Gastroesophageal sphincter (tissue), 4 donors: Measurements from ENCODE around the gene NEU4. TPM values are rescaled to one million over a fixed set of nuclear protein-coding genes. Genes with fewer than 3 reads are reported as not detected.
"Not testable (repeated sequence)": the region's sequence is repeated elsewhere in the genome, so short reads cannot be mapped to it uniquely, and the experiment has no call there.

ENCODE experiments used
- ATAC-seq: fragments of 150-250 bp; one replicate; pipeline ENCODE4 v1.9.1; 2016; ENCODE audit warnings: mild to moderate bottlenecking, moderate library complexity
- H3K27ac ChIP-seq, 4 donors: fragments of 200-600 bp; sonication (generic) in 3 of 4; 1 replicate in 3 of 4; 2 replicates in 1 of 4; pipeline ENCODE4 v1.5.1; 2016 to 2019
- H3K27me3 ChIP-seq: fragments of 200-600 bp; sonication (generic); one replicate; pipeline ENCODE4 v1.5.1; 2019
- H3K36me3 ChIP-seq, 2 donors: fragments of 200-600 bp; sonication (generic); one replicate each; pipeline ENCODE4 v1.5.1; 2019; ENCODE audit warnings: control low read depth in 1 of 2
- H3K4me1 ChIP-seq, 3 donors: fragments of 200-600 bp; sonication (generic); 1 replicate in 2 of 3; 2 replicates in 1 of 3; pipeline ENCODE4 v1.5.1; 2016 to 2019; ENCODE audit warnings: control low read depth in 2 of 3
- H3K4me3 ChIP-seq, 2 donors: fragments of 200-600 bp; sonication (generic); one replicate each; pipeline ENCODE4 v1.5.1; 2019; ENCODE audit warnings: mild to moderate bottlenecking in 1 of 2, moderate library complexity in 1 of 2
- H3K9me3 ChIP-seq, 3 donors: fragments of 200-600 bp; sonication (generic); one replicate each; pipeline ENCODE4 v1.5.1; 2017 to 2019; ENCODE audit warnings: control low read depth in 2 of 3
- EP300 ChIP-seq: sonication (generic); formaldehyde crosslinking; IDR thresholded peaks from one replicate; pipeline ENCODE4 v1.6.1; 2017; ENCODE audit warnings: antibody characterized with exemption, mild to moderate bottlenecking
- POLR2A ChIP-seq, 2 donors: fragments of 450-650 bp; IDR thresholded peaks; one replicate each; pipeline ENCODE4 v1.6.1; 2017; ENCODE audit warnings: antibody characterized with exemption in 2 of 2, mild to moderate bottlenecking in 2 of 2, moderate library complexity in 1 of 2
- POLR2AphosphoS5 ChIP-seq: sonication (generic); formaldehyde crosslinking; IDR thresholded peaks from one replicate; pipeline ENCODE4 v1.6.1; 2017; ENCODE audit warnings: antibody characterized with exemption
- WGBS, 2 donors: methylation state at CpG; one replicate each; pipeline ENCODE4 v1.1.5; 2018; ENCODE audit warnings: low coverage in 1 of 2; 5-methylcytosine and 5-hydroxymethylcytosine counted together
- total RNA-seq, 4 donors: library from RNA; depleted of rRNA; stranded (reverse); fragments of >200 nt; gene quantifications; one replicate each; pipeline ENCODE4 v1.1.0, GENCODE V29; 2016
- TF ChIP-seq, protein P1 (sequence below), 4 experiments: fragments of 200-600 bp in 2 of 4; fragments of 450-650 bp in 2 of 4; sonication (generic) in 1 of 4; IDR thresholded peaks; one replicate each; pipeline ENCODE4 v1.5.1; 2017 to 2019; ENCODE audit warnings: antibody characterized with exemption in 4 of 4, mild to moderate bottlenecking in 2 of 4, moderate library complexity in 2 of 4

Gene NEU4, protein sequence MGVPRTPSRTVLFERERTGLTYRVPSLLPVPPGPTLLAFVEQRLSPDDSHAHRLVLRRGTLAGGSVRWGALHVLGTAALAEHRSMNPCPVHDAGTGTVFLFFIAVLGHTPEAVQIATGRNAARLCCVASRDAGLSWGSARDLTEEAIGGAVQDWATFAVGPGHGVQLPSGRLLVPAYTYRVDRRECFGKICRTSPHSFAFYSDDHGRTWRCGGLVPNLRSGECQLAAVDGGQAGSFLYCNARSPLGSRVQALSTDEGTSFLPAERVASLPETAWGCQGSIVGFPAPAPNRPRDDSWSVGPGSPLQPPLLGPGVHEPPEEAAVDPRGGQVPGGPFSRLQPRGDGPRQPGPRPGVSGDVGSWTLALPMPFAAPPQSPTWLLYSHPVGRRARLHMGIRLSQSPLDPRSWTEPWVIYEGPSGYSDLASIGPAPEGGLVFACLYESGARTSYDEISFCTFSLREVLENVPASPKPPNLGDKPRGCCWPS
- 1 to 10 TPM in 1 of 4 donors, under 1 TPM in 1, not detected in 2; 0.47 to 2.0 TPM for total RNA-seq

DNA sequence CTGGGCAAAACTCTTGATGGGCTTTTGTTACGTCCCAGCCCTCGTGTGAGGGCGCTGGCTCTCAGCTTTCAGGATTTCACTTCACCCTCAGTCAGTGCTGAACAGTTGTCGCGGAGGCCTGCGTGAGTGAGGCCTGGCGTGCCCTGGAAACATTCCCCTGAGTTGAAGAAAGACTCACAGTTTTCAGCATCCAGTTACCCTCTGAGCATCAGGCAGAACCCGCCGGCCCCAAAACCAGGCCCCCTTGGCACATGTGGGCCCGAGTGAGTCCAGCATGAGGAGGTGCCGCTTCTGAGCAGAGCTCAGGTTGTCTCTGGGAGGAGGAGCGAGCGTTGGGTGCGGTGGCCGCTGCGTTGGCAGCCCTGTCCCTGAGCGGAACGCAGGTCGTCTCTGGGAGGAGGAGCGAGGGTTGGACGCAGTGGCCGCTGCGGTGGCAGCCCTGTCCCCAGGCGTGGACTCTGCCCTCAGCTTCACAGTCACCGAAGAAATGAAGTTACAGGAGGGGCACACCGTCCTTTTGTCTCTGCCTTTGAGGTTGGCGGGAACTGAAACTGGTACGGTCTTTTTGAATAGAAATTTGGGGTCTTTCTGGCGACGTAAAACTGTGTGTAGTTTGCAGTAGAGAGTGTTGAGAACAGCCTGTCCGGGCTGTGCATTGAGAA lies at the start of gene NEU4:
NEU4 (plus strand) TSS at position 473 of the 662 bp plus-strand sequence. CDS start 5,292 bp downstream, outside the sequence.
- H3K36me3 ChIP-seq: no peaks in the 10 kb centered on the region
- WGBS, 2 donors: 73 to 88% methylated on average over 4 to 9 of the region's 31 CpGs
- no peaks in the 10 kb centered on the region for H3K9me3 ChIP-seq
- TF ChIP-seq POLR2A (IDR thresholded peaks at IDR 0.05): no peak
- TF ChIP-seq, protein P1, sequence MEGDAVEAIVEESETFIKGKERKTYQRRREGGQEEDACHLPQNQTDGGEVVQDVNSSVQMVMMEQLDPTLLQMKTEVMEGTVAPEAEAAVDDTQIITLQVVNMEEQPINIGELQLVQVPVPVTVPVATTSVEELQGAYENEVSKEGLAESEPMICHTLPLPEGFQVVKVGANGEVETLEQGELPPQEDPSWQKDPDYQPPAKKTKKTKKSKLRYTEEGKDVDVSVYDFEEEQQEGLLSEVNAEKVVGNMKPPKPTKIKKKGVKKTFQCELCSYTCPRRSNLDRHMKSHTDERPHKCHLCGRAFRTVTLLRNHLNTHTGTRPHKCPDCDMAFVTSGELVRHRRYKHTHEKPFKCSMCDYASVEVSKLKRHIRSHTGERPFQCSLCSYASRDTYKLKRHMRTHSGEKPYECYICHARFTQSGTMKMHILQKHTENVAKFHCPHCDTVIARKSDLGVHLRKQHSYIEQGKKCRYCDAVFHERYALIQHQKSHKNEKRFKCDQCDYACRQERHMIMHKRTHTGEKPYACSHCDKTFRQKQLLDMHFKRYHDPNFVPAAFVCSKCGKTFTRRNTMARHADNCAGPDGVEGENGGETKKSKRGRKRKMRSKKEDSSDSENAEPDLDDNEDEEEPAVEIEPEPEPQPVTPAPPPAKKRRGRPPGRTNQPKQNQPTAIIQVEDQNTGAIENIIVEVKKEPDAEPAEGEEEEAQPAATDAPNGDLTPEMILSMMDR (IDR thresholded peaks at IDR 0.05): no peak
- no peak for TF ChIP-seq POLR2AphosphoS5
- no peak for TF ChIP-seq EP300
- H3K4me1 ChIP-seq: peaks cover 0 to 12% (median 7%) of the 10 kb centered on the region in 3 donors
- peaks cover 32% of the 10 kb centered on the region for H3K27me3 ChIP-seq
- no peak for ATAC-seq
- H3K27ac ChIP-seq: no peak within 1 kb of the TSS
- no peak within 1 kb of the TSS for H3K4me3 ChIP-seq

DNA sequence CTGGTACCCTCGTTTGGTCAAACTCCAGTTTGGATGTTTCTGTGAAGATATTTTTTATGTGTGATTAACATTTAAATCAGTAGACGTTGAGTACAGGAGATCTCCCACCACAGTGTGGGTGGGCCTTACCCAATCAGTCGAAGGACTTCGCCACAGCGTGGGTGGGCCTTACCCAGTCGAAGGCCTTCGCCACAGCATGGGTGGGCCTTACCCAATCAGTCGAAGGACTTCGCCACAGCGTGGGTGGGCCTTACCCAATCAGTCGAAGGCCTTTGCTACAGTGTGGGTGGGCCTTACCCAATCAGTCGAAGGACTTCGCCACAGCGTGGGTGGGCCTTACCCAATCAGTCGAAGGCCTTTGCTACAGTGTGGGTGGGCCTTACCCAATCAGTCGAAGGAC lies 49.1 kb upstream of the NEU4 start:
- peaks cover 0 to 94% of the 10 kb centered on the region in 2 donors for H3K36me3 ChIP-seq
- H3K27me3 ChIP-seq, H3K9me3 ChIP-seq, H3K4me3 ChIP-seq, ATAC-seq, H3K27ac ChIP-seq, H3K4me1 ChIP-seq: not testable (repeated sequence)
- WGBS, 2 donors: 90 to 93% methylated on average over 4 to 6 of the region's 16 CpGs

DNA sequence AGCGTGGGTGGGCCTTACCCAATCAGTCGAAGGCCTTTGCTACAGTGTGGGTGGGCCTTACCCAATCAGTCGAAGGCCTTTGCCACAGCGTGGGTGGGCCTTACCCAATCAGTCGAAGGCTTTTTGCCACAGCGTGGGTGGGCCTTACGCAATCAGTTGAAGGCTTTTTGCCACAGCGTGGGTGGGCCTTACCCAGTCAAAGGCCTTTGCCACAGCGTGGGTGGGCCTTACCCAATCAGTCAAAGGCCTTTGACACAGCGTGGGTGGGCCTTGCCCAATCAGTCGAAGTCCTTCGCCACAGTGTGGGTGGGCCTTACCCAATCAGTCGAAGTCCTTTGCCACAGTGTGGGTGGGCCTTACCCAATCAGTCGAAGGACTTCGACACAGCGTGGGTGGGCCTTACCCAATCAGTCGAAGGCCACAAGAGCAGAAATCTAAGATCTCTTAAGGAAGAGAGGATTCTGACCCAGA lies 48.7 kb upstream of the NEU4 start:
- Histone ChIP-seq H3K36me3 (peaks cover 0 to 90% of the 10 kb centered on the region in 2 donors), H3K4me3 (no peak overlapping the region), H3K4me1 (no peaks in the 10 kb centered on the region), H3K27ac (no peak overlapping the region), H3K9me3 (no peaks in the 10 kb centered on the region), H3K27me3 (no peaks in the 10 kb centered on the region)
- 100% methylated on average over 1 of the region's 17 CpGs; no CpG with 5 or more reads in 1 of the 2 donors for WGBS, 2 donors
- no peak for ATAC-seq
- TF ChIP-seq POLR2AphosphoS5: no peak
- TF ChIP-seq, protein P1 (IDR thresholded peaks at IDR 0.05): no peak
- no peak for TF ChIP-seq EP300
- TF ChIP-seq POLR2A (IDR thresholded peaks at IDR 0.05): no peak

- TF ChIP-seq POLR2AphosphoS5: no peak
These were observed 46.6 kb upstream of the NEU4 start for GRCh38 chr2:241762321-241762932.

DNA sequence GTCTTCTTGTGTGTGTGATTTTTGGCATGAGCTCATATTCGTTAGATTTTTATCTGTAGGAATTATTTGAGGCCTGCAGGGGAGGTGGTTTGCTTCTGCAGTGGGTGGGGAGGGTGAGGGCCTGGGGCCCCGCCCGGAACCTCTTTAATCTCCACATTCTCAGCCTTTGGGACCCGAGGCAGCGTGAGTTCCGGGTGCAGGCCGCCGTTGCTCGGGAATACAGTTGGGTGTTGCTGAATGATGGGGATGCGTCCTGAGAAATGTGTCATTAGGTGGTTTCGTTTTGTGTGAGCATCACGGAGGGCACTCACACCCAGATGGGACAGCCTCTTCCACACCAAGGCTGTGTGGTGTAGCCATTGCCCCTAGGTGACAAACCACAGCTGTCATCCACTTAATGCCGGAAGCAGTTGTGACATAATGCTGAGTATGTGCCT lies 46.0 kb upstream of the NEU4 start:
- WGBS, 2 donors: 57 to 94% methylated on average over 1 to 3 of the region's 13 CpGs
- Histone ChIP-seq H3K36me3 (peaks cover 0 to 71% of the 10 kb centered on the region in 2 donors), H3K4me1 (no peaks in the 10 kb centered on the region), H3K9me3 (no peaks in the 10 kb centered on the region), H3K4me3 (no peak overlapping the region), H3K27ac (no peak overlapping the region), H3K27me3 (no peaks in the 10 kb centered on the region)
- no peak for ATAC-seq
- TF ChIP-seq POLR2AphosphoS5 (no peak), EP300 (no peak), POLR2A (IDR thresholded peaks at IDR 0.05) (no peak)
- TF ChIP-seq, protein P1 (IDR thresholded peaks at IDR 0.05): no peak

More at GRCh38 chr2:241762321-241762932, 46.6 kb upstream of the NEU4 start:
- no peaks in the 10 kb centered on the region for H3K9me3 ChIP-seq
- H3K27me3 ChIP-seq: no peaks in the 10 kb centered on the region
- no peak overlapping the region for H3K27ac ChIP-seq
- H3K4me3 ChIP-seq: no peak overlapping the region
- H3K4me1 ChIP-seq: no peaks in the 10 kb centered on the region
- H3K36me3 ChIP-seq: peaks cover 0 to 71% of the 10 kb centered on the region in 2 donors
- WGBS, 2 donors: 65 to 88% methylated on average over 14 to 18 of the region's 18 CpGs
- no peak for ATAC-seq
